Esophagus muscularis mucosa (tissue), 4 donors: Measurements from ENCODE around the gene GPC2. TPM values are rescaled to one million over a fixed set of nuclear protein-coding genes. Genes with fewer than 3 reads are reported as not detected.
A peak's percentile ranks its signal among the peaks of the same experiment; 100 is the strongest.

Source experiments
- DNase-seq: peaks from one replicate; pipeline ENCODE4 v3.0.0-alpha.2; 2017; ENCODE audit errors: extremely low spot score
- H3K27ac ChIP-seq, 4 donors: fragments of 200-600 bp; sonication (generic); replicated peaks in 1 of 4; 1 replicate in 3 of 4; 2 replicates in 1 of 4; pipeline ENCODE4 v1.5.1; 2016 to 2019; ENCODE audit warnings: mild to moderate bottlenecking in 1 of 4
- H3K27me3 ChIP-seq, 4 donors: fragments of 200-600 bp; sonication (generic); one replicate each; pipeline versions ENCODE4 v1.5.1 to v1.6.0; 2016 to 2019
- H3K36me3 ChIP-seq, 4 donors: fragments of 200-600 bp; sonication (generic); one replicate each; pipeline ENCODE4 v1.5.1; 2016 to 2019
- H3K4me1 ChIP-seq, 4 donors: fragments of 200-600 bp; sonication (generic); one replicate each; pipeline ENCODE4 v1.5.1; 2016 to 2019
- H3K4me3 ChIP-seq, 4 donors: fragments of 200-600 bp; sonication (generic); 1 replicate in 2 of 4; 2 replicates in 2 of 4; pipeline ENCODE4 v1.5.1; 2016 to 2019; ENCODE audit warnings: mild to moderate bottlenecking in 4 of 4, moderate library complexity in 1 of 4
- H3K9me3 ChIP-seq, 4 donors: fragments of 200-600 bp; sonication (generic); 1 replicate in 3 of 4; 2 replicates in 1 of 4; pipeline ENCODE4 v1.5.1; 2016 to 2019
- EP300 ChIP-seq: sonication (generic); formaldehyde crosslinking; IDR thresholded peaks from one replicate; pipeline ENCODE4 v1.6.1; 2017; ENCODE audit warnings: antibody characterized with exemption
- POLR2A ChIP-seq: fragments of 450-650 bp; IDR thresholded peaks from one replicate; pipeline ENCODE4 v1.6.1; 2017; ENCODE audit warnings: antibody characterized with exemption, moderate library complexity, mild to moderate bottlenecking, low read depth
- POLR2AphosphoS5 ChIP-seq, 2 donors: sonication (generic); formaldehyde crosslinking; IDR thresholded peaks; one replicate each; pipeline ENCODE4 v1.6.1; 2017; ENCODE audit warnings: antibody characterized with exemption in 2 of 2
- WGBS: methylation state at CpG from one replicate; pipeline ENCODE4 v1.1.5; 2018; 5-methylcytosine and 5-hydroxymethylcytosine counted together
- intact Hi-C: fragments of 100-400 bp; cut with DNase I; formaldehyde crosslinking; loops from one replicate; pipeline ENCODE4 v1.15.1; 2023
- total RNA-seq, 4 donors: library from RNA; depleted of rRNA; stranded (reverse); fragments of >200 nt; gene quantifications; one replicate each; pipeline versions ENCODE4 v1.1.0 to v1.2.1, GENCODE V29; 2016
- TF ChIP-seq, protein P1 (sequence below), 3 experiments: fragments of 200-600 bp in 2 of 3; fragments of 450-650 bp in 1 of 3; sonication (generic) in 2 of 3; IDR thresholded peaks; one replicate each; pipeline ENCODE4 v1.5.1; 2017 to 2019; ENCODE audit warnings: antibody characterized with exemption in 3 of 3, mild to moderate bottlenecking in 2 of 3, moderate library complexity in 1 of 3

The GPC2 gene
- total RNA-seq, 4 donors from 2014 or later = 0.33 to 1.0 (median 0.71) TPM

DNA sequence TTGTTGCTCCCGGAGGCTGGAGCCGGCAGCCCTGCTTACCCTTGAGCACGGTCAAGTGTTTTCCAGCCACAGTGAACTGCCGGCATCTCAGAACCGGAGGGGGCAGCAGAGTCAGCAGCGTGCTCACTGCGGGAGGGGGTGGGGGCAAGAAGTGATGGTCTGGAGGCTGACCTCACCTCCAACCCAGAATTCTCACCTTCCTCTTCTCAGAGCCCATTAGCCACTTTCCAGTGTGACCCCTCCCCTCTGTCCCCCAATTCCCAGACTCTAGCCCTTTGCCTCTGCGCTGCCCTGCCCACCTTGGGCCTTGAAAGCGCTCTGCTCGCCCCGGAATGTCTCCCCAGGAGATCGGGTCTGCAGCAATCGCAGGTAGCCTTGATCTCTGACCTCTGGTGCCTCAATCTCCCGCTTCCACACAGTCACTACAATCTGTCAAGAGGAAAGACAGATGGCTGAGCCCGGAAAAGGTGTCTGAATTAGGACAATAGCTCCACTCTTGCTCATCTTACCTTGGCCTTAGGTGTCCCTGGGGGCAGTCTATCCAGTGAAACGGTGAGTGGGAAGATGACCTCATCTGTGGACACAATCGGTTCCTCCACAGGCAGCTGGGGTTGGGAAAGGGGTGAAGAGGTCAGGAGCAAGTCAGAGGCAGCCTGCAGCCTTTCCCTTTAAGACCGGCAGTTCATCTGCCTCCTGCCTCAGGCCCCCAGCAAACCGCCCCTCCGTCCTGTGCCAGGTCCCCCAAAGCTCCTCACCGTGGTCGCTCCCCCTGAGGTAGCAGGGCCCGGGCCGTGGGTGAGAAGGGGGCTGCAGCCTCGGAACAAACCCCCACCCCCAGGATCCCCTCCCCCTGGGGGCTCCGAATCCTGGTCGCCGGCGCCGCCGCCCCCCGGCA, 19.6 kb downstream of the GPC2 start:
- H3K9me3 ChIP-seq = no peaks in the 10 kb centered on the region
- WGBS = 23% methylated on average over 17 of the region's 32 CpGs
- intact Hi-C loops = no loop called here
- H3K27ac ChIP-seq = peak overlapping the region; percentile 77 to 89 (median 83)
- DNase-seq = no peak
- peaks cover 19 to 44% (median 40%) of the 10 kb centered on the region in 4 donors for H3K36me3 ChIP-seq
- no peaks in the 10 kb centered on the region for H3K27me3 ChIP-seq
- H3K4me3 ChIP-seq = peak overlapping the region; percentile 84 to 97 (median 92)
- H3K4me1 ChIP-seq = peaks cover 17 to 56% (median 29%) of the 10 kb centered on the region in 4 donors
- no peak for TF ChIP-seq POLR2AphosphoS5 (IDR thresholded peaks at IDR 0.05)
- TF ChIP-seq, protein P1, sequence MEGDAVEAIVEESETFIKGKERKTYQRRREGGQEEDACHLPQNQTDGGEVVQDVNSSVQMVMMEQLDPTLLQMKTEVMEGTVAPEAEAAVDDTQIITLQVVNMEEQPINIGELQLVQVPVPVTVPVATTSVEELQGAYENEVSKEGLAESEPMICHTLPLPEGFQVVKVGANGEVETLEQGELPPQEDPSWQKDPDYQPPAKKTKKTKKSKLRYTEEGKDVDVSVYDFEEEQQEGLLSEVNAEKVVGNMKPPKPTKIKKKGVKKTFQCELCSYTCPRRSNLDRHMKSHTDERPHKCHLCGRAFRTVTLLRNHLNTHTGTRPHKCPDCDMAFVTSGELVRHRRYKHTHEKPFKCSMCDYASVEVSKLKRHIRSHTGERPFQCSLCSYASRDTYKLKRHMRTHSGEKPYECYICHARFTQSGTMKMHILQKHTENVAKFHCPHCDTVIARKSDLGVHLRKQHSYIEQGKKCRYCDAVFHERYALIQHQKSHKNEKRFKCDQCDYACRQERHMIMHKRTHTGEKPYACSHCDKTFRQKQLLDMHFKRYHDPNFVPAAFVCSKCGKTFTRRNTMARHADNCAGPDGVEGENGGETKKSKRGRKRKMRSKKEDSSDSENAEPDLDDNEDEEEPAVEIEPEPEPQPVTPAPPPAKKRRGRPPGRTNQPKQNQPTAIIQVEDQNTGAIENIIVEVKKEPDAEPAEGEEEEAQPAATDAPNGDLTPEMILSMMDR (IDR thresholded peaks at IDR 0.05) = peak in 1 of 3 experiments; percentile 2

GRCh38 chr7:100157069-100157333, 20.2 kb downstream of the GPC2 start:
- Histone ChIP-seq H3K27me3 (no peaks in the 10 kb centered on the region), H3K36me3 (peaks cover 19 to 49% (median 40%) of the 10 kb centered on the region in 4 donors), H3K4me1 (peaks cover 17 to 56% (median 29%) of the 10 kb centered on the region in 4 donors), H3K9me3 (no peaks in the 10 kb centered on the region), H3K4me3 (peak overlapping the region in 2 of 4 donors; percentile 90 to 94), H3K27ac (peak overlapping the region; percentile 77 to 89 (median 83))
- no peak for DNase-seq
- WGBS = 72% methylated on average over 4 of the region's 5 CpGs
- intact Hi-C loops = no loop called here
- TF ChIP-seq POLR2AphosphoS5 (IDR thresholded peaks at IDR 0.05) = no peak
- TF ChIP-seq EP300 = no peak
- TF ChIP-seq, protein P1 (IDR thresholded peaks at IDR 0.05) = no peak
- TF ChIP-seq POLR2A = no peak

DNA sequence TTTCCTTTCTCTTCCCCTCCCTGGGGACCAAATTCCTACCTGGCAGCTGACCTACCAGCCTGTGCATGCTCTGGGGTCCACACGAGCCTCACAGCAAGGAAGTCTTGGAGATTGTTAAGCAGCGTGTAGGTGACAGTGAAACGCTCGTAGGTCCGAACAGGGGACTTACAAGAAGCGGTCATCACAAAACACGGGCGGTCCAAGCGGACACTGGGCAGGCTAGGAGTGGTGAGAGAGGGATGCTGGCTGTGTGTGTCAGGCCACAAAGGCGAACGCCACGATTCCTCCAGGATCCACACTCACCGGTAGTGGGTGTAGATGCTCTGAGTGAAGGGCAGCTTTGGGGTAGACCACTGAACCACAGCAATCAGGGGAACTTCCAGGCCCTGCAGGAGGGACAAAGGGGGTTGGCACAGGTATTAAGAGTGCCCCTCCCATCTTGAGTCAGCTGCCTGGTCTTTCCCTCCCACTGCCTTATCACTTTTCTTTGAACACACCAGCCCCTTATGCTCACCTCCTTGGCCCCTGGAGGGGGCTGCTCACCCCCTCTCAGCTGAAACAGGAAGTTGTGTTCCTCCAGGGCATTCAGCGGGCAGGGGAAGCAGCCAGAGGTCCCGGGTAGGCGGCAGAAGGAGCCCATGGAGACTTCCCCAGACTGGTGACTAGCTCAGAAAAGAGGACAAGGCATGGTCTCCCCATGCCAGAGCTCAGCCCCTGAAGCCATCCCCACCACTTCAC, 20.7 kb downstream of the GPC2 start:
- peaks cover 17 to 56% (median 29%) of the 10 kb centered on the region in 4 donors for H3K4me1 ChIP-seq
- no peaks in the 10 kb centered on the region for H3K27me3 ChIP-seq
- intact Hi-C loops = no loop called here
- WGBS = 77% methylated on average over 16 of the region's 16 CpGs
- H3K27ac ChIP-seq = peak overlapping the region in 3 of 4 donors; percentile 77 to 89 (median 80)
- no peak for TF ChIP-seq POLR2A
- peaks cover 19 to 54% (median 40%) of the 10 kb centered on the region in 4 donors for H3K36me3 ChIP-seq
- no peak for DNase-seq
- H3K4me3 ChIP-seq = no peak overlapping the region
- no peaks in the 10 kb centered on the region for H3K9me3 ChIP-seq

DNA sequence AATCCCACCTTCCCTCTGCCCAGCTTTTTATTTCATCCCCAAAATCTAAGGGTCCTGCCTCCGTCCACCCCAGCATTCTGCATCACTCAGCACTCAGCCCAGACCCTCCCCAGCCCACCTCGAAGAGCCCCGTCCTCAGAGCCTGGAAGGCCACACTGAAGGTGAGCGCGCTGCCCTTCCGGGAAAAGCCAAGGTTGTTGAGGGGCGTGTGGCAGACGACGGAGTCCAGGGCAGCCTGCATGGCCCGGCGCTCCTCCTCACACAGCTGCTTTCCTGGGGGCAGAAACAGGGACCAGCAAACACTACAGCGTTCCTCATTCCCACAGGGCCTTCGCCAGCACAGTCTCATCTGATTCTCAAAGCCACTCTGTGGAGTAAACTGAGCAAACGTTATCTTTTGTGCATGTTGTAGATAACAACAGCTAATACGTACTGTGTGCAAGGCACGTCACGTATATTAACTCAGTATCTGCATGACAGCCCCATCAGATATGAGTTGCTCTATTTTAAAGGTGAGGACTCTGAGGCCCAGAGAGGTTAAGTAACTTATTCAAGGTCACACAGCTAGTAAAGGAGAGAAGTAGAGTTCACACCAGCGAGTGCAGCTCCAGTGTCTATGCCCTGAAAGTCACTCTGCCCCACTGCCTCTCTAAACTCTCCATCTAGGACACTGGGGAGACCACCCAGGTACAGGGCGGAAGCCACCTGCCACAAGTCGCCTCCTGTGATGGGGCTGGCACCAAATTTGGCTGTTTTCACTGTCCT, 21.4 kb downstream of the GPC2 start:
- TF ChIP-seq POLR2AphosphoS5 (IDR thresholded peaks at IDR 0.05) (no peak), POLR2A (no peak), EP300 (no peak)
- TF ChIP-seq, protein P1 (IDR thresholded peaks at IDR 0.05) = no peak
- Histone ChIP-seq H3K4me3 (no peak overlapping the region), H3K27ac (no peak overlapping the region), H3K27me3 (no peaks in the 10 kb centered on the region), H3K9me3 (no peaks in the 10 kb centered on the region), H3K36me3 (peaks cover 19 to 61% (median 40%) of the 10 kb centered on the region in 4 donors), H3K4me1 (peaks cover 17 to 57% (median 30%) of the 10 kb centered on the region in 4 donors)
- WGBS = 79% methylated on average over 15 of the region's 20 CpGs
- intact Hi-C loops = no loop called here
- DNase-seq = no peak
